Prostate gland (tissue), 2 donors: ENCODE data around the gene FUT2.

Experiments used
- CTCF ChIP-seq, 4 experiments: fragments of 200-600 bp in 2 of 4; fragments of 450-650 bp in 2 of 4; sonication (generic) in 2 of 4; IDR thresholded peaks; 1 replicate in 3 of 4; 2 replicates in 1 of 4; pipeline ENCODE4 v1.5.1; 2016 to 2019; ENCODE audit warnings: antibody characterized with exemption in 4 of 4, mild to moderate bottlenecking in 2 of 4, moderate library complexity in 2 of 4
- POLR2A ChIP-seq: fragments of 450-650 bp; IDR thresholded peaks from one replicate; pipeline ENCODE4 v1.6.1; 2016; ENCODE audit warnings: antibody characterized with exemption, mild to moderate bottlenecking
- POLR2AphosphoS5 ChIP-seq: sonication (generic); formaldehyde crosslinking; IDR thresholded peaks from one replicate; pipeline ENCODE4 v1.6.1; 2017; ENCODE audit warnings: antibody characterized with exemption

- TF ChIP-seq CTCF (IDR thresholded peaks at IDR 0.05) (no peak), POLR2A (no peak), POLR2AphosphoS5 (no peak)
These were observed 31.3 kb upstream of the FUT2 start for GRCh38 chr19:48664476-48664875.
